Natural killer cell (primary cell): ENCODE measurements around the gene SCN3A. TPM values are rescaled to one million over a fixed set of nuclear protein-coding genes. Genes with fewer than 3 reads are reported as not detected.

Source experiments
- ATAC-seq, 3 donors: fragments of 150-1000 bp in 2 of 3; fragments of 200-7000 bp in 1 of 3; cut with Tn5 transposase; 1 replicate in 1 of 3; 2 replicates in 2 of 3; pipeline ENCODE4 v1.10.0; 2021; ENCODE audit warnings: mild to moderate bottlenecking in 2 of 3, moderate library complexity in 2 of 3
- DNase-seq, 2 donors: peaks; one replicate each; pipeline versions ENCODE4 v3.0.0 to v3.0.0-alpha.2; 2013 to 2021; ENCODE audit warnings: mixed read lengths in 1 of 2
- H3K27ac ChIP-seq: one replicate; pipeline ENCODE4 v1.5.1; 2013; ENCODE audit warnings: mild to moderate bottlenecking, low read length
- H3K27me3 ChIP-seq: one replicate; pipeline ENCODE4 v1.6.1; 2013; ENCODE audit warnings: low read length; ENCODE audit not compliant: control insufficient read depth, insufficient read depth
- H3K36me3 ChIP-seq: one replicate; pipeline ENCODE4 v1.6.1; 2013; ENCODE audit warnings: low read length; ENCODE audit not compliant: control insufficient read depth, insufficient read depth
- H3K4me1 ChIP-seq: one replicate; pipeline ENCODE4 v1.6.1; 2013; ENCODE audit warnings: low read length; ENCODE audit not compliant: control insufficient read depth, insufficient read depth
- H3K4me3 ChIP-seq: one replicate; pipeline ENCODE4 v1.5.1; 2013; ENCODE audit warnings: low read length
- H3K9me3 ChIP-seq: one replicate; pipeline ENCODE4 v1.6.1; 2013; ENCODE audit warnings: low read length; ENCODE audit not compliant: control insufficient read depth, insufficient read depth
- H3K27ac Mint-ChIP-seq, 2 donors: one replicate each; pipeline ENCODE4 v1.8.0; 2022; ENCODE audit warnings: mild to moderate bottlenecking in 2 of 2, mixed read lengths in 2 of 2, moderate library complexity in 1 of 2
- H3K27me3 Mint-ChIP-seq, 2 donors: one replicate each; pipeline ENCODE4 v1.8.0; 2022; ENCODE audit warnings: low read depth in 2 of 2, mixed read lengths in 2 of 2
- H3K36me3 Mint-ChIP-seq: one replicate; pipeline ENCODE4 v1.8.0; 2022; ENCODE audit warnings: mixed read lengths
- H3K4me1 Mint-ChIP-seq, 2 donors: one replicate each; pipeline ENCODE4 v1.8.0; 2022; ENCODE audit warnings: mixed read lengths in 2 of 2
- H3K4me3 Mint-ChIP-seq: one replicate; pipeline ENCODE4 v1.8.0; 2022; ENCODE audit warnings: mild to moderate bottlenecking, moderate library complexity, mixed read lengths
- H3K9me3 Mint-ChIP-seq, 2 donors: one replicate each; pipeline ENCODE4 v1.8.0; 2022; ENCODE audit warnings: mixed read lengths in 2 of 2
- CTCF ChIP-seq: fragments of 200-600 bp; IDR thresholded peaks from one replicate; pipeline ENCODE4 v1.8.0; 2022; ENCODE audit warnings: antibody characterized with exemption
- WGBS: methylation state at CpG from one replicate; pipeline ENCODE4 v1.1.7; 2013; ENCODE audit warnings: missing lambda C conversion rate; ENCODE audit not compliant: insufficient coverage; 5-methylcytosine and 5-hydroxymethylcytosine counted together
- intact Hi-C: fragments of 100-400 bp; cut with micrococcal nuclease; formaldehyde crosslinking; loops from one replicate; pipeline ENCODE4 v1.14.2; 2022
- total RNA-seq, 4 donors: library from RNA; stranded (reverse); fragments of 120-200 nt in 1 of 4; gene quantifications; one replicate each; pipeline versions ENCODE4 v1.2.3 to v1.2.4, GENCODE V29; 2013 to 2022

SCN3A gene
- total RNA-seq, 3 donors from 2014 or later (not counting 1 experiment from before 2014, with no cell fraction given): 0.05 to 0.58 TPM; not detected in 1

GRCh38 chr2:165191096-165191728 lies 12.6 kb downstream of the SCN3A start:
- Mint-ChIP-seq H3K9me3 (no peaks in the 10 kb centered on the region), H3K27me3 (no peaks in the 10 kb centered on the region), H3K36me3 (no peaks in the 10 kb centered on the region), H3K4me3 (no peak overlapping the region), H3K4me1 (no peaks in the 10 kb centered on the region), H3K27ac (no peak overlapping the region)
- no peak for TF ChIP-seq CTCF
- H3K36me3 ChIP-seq: no peaks in the 10 kb centered on the region
- no peaks in the 10 kb centered on the region for H3K27me3 ChIP-seq
- no peak overlapping the region for H3K4me3 ChIP-seq
- intact Hi-C loops: no loop called here
- 72% methylated on average over 2 of the region's 2 CpGs for WGBS
- ATAC-seq: no peak
- H3K27ac ChIP-seq: no peak overlapping the region
- no peak for DNase-seq
- no peaks in the 10 kb centered on the region for H3K4me1 ChIP-seq
- no peaks in the 10 kb centered on the region for H3K9me3 ChIP-seq

- intact Hi-C loops: no loop called here
- TF ChIP-seq CTCF: no peak
- Histone ChIP-seq H3K9me3 (no peaks in the 10 kb centered on the region), H3K36me3 (no peaks in the 10 kb centered on the region), H3K27me3 (no peaks in the 10 kb centered on the region), H3K4me3 (no peak overlapping the region), H3K27ac (no peak overlapping the region), H3K4me1 (no peaks in the 10 kb centered on the region)
- Mint-ChIP-seq H3K27ac (no peak overlapping the region), H3K36me3 (no peaks in the 10 kb centered on the region), H3K27me3 (no peaks in the 10 kb centered on the region), H3K4me1 (no peaks in the 10 kb centered on the region), H3K9me3 (no peaks in the 10 kb centered on the region), H3K4me3 (no peak overlapping the region)
- ATAC-seq (no peak), DNase-seq (no peak)
- 97% methylated on average over 3 of the region's 3 CpGs for WGBS
Observed at GRCh38 chr2:165185633-165186032, 18.2 kb downstream of the SCN3A start.

DNA sequence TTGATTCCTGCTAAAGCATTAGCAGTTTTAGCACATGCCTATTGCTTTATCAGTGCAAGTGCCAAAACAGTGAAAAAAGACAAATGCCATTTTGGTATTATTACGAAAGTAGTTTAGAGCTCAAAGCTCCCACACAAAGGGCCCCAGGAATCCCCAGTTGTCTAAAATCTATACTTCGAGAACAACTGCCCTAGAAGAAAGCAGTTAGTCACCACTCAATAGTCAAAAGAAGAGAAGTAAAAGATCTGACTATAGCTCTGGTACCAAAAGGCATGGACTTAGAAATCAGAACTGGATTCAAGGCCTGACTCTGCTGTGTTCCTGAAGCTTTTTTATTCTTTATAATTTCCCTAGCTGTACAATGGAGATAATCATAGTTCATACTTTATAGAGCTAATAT lies 21.8 kb downstream of the SCN3A start:
- no peak overlapping the region for H3K27ac Mint-ChIP-seq
- Histone ChIP-seq H3K36me3 (no peaks in the 10 kb centered on the region), H3K4me3 (no peak overlapping the region), H3K4me1 (no peaks in the 10 kb centered on the region), H3K27me3 (no peaks in the 10 kb centered on the region), H3K9me3 (no peaks in the 10 kb centered on the region), H3K27ac (no peak overlapping the region)
- H3K27me3 Mint-ChIP-seq: no peaks in the 10 kb centered on the region
- no peak for TF ChIP-seq CTCF
- DNase-seq (no peak), ATAC-seq (no peak)
- peaks cover 0 to 4% of the 10 kb centered on the region in 2 donors for H3K9me3 Mint-ChIP-seq
- intact Hi-C loops: no loop called here
- WGBS: 86% methylated on average over 2 of the region's 2 CpGs
- H3K4me3 Mint-ChIP-seq: no peak overlapping the region
- H3K36me3 Mint-ChIP-seq: no peaks in the 10 kb centered on the region
- no peaks in the 10 kb centered on the region for H3K4me1 Mint-ChIP-seq

DNA sequence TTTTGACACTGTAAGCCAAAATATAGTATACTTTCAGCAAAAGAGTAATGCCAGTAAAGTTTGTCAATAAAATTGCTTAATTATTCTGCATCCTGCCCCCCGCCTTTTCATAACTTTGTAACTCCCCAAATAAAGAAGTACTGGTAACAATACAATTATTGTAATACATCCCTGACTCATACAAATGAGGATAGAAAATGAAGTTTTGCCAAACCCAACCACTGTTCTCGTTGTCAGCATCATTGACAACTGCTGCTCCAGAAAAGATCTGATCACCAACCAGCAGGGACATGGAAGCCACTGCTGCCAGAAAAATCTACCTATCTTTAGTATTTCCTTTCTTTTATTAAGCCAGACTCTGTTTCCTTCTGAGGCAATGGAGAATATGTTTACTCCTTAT lies 27.1 kb downstream of the SCN3A start:
- Mint-ChIP-seq H3K9me3 (peaks cover 0 to 4% of the 10 kb centered on the region in 2 donors), H3K4me3 (no peak overlapping the region), H3K4me1 (no peaks in the 10 kb centered on the region), H3K27ac (no peak overlapping the region), H3K36me3 (no peaks in the 10 kb centered on the region), H3K27me3 (no peaks in the 10 kb centered on the region)
- DNase-seq (no peak), ATAC-seq (no peak)
- intact Hi-C loops: no loop called here
- no peak overlapping the region for H3K27ac ChIP-seq
- H3K27me3 ChIP-seq: no peaks in the 10 kb centered on the region
- no peaks in the 10 kb centered on the region for H3K36me3 ChIP-seq
- no peak for TF ChIP-seq CTCF
- H3K4me3 ChIP-seq: no peak overlapping the region
- no peaks in the 10 kb centered on the region for H3K4me1 ChIP-seq
- no peaks in the 10 kb centered on the region for H3K9me3 ChIP-seq
- WGBS: 78% methylated on average over 1 of the region's 2 CpGs
